ENCODE data around the gene PELI1.

The PELI1 gene, protein sequence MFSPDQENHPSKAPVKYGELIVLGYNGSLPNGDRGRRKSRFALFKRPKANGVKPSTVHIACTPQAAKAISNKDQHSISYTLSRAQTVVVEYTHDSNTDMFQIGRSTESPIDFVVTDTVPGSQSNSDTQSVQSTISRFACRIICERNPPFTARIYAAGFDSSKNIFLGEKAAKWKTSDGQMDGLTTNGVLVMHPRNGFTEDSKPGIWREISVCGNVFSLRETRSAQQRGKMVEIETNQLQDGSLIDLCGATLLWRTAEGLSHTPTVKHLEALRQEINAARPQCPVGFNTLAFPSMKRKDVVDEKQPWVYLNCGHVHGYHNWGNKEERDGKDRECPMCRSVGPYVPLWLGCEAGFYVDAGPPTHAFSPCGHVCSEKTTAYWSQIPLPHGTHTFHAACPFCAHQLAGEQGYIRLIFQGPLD

DNA sequence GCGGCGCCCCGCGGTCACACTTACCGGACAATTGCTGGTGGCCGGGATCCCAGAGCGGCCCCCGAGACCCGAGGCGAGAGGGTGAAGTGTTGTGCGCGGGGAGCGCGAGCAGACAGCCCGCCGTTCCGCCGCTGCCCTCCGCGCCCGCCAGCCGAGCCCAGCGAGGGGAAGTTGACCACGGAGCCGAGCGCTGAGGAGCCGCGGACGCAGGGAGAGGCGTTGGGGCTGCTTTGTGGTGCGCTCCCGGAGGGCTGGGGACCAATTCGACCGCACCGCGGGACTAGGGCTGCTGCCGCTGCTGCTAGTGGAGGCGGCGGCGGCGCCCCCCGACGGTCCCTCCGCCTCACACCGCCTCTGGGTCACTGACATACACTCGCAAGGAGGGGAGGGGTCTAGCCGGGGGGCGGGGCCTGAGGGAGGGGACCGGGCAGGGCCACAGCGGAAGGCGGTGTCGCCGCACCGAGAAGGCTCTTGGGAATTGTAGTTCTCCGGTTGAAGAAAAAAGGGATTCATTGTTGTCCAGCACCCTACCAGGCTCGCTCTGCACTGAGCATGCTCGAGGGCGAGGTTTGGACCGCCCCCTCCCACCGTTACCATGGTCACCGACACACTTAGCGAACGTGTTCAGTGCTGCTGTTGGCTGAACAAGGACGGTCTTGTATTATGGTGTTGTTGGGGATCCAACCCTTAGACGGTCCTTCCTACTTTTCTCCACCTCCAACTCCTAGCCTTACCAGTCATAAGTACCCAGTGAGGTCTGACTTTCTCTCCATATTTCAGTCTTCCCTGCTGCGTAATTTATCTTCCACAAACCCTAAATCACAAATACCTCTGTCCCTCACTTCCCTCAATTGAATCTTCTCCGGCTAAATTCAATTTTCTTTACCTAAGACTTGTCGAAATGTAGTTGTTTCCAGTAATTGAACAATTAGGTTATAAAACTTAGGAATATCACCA lies at the start of gene PELI1:
Gene PELI1, minus strand, starts transcription at position 364 of the 957 bp plus-strand sequence. CDS start 36,110 bp downstream, outside the sequence.
- H3K36me3 Mint-ChIP-seq (ENCODE audit: low read depth), result no peaks in the 10 kb centered on the region
- H3K27ac Mint-ChIP-seq, result peak within 1 kb of the TSS; percentile 90 to 97 (median 96)
- TF ChIP-seq, protein P1, sequence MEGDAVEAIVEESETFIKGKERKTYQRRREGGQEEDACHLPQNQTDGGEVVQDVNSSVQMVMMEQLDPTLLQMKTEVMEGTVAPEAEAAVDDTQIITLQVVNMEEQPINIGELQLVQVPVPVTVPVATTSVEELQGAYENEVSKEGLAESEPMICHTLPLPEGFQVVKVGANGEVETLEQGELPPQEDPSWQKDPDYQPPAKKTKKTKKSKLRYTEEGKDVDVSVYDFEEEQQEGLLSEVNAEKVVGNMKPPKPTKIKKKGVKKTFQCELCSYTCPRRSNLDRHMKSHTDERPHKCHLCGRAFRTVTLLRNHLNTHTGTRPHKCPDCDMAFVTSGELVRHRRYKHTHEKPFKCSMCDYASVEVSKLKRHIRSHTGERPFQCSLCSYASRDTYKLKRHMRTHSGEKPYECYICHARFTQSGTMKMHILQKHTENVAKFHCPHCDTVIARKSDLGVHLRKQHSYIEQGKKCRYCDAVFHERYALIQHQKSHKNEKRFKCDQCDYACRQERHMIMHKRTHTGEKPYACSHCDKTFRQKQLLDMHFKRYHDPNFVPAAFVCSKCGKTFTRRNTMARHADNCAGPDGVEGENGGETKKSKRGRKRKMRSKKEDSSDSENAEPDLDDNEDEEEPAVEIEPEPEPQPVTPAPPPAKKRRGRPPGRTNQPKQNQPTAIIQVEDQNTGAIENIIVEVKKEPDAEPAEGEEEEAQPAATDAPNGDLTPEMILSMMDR (IDR thresholded peaks at IDR 0.05; ENCODE audit: unreplicated experiment in 3 of 3), result no peak
- H3K9me3 Mint-ChIP-seq, result no peaks in the 10 kb centered on the region
- H3K4me3 Mint-ChIP-seq, result peak within 1 kb of the TSS; percentile 88 to 98 (median 94)
- peaks cover 30% of the 10 kb centered on the region for H3K4me1 Mint-ChIP-seq
- no peaks in the 10 kb centered on the region for H3K27me3 Mint-ChIP-seq (ENCODE audit: low read depth)

DNA sequence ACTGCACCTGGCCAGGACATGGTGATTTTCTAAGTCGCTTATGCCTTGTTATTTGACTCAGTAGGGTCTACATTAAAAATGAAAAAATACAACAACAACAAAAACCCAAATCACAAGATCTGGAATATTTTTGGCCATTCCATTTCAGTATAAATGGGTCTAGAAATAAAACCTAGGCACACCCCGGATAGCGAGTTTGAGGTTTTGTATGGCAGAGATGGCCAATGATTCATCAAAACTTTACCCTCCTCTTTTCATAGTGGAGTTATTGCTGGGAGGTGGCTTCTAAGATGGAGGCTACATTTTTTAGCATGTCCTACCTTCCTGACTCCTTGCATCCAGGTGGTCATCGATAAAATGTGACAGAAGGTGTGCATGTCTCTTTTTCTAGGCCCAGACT lies 49.3 kb upstream of the PELI1 start:
- Mint-ChIP-seq H3K4me3 (no peak overlapping the region), H3K9me3 (no peaks in the 10 kb centered on the region), H3K36me3 (ENCODE audit: low read depth) (no peaks in the 10 kb centered on the region), H3K4me1 (peaks cover 15% of the 10 kb centered on the region), H3K27me3 (ENCODE audit: low read depth) (peaks cover 4% of the 10 kb centered on the region), H3K27ac (no peak overlapping the region)
- TF ChIP-seq, protein P1 (IDR thresholded peaks at IDR 0.05; ENCODE audit: unreplicated experiment in 3 of 3), result no peak

DNA sequence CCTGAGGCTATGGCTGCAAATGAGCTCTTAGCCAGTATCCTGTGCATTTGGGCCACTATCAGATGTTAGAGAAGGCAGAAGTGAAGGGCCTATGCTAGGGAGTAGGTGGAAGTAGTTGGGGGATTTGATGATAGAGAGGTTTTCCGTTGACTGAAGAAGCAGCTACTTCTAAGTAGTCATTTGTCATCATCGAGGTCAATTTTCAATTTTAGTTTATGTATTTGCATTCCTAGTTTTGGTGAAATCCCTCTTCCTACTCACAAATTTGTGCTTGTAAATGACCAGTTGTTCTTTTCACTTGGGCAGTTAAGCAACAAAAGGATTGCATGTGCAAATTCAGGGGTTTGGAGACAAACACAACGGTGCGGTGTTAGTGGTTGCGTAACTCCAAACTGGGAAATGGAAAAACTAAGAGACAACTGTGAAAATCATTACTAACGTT lies 48.5 kb upstream of the PELI1 start:
- no peak overlapping the region for H3K4me3 Mint-ChIP-seq
- no peak overlapping the region for H3K27ac Mint-ChIP-seq
- peaks cover 16% of the 10 kb centered on the region for H3K4me1 Mint-ChIP-seq
- TF ChIP-seq, protein P1 (IDR thresholded peaks at IDR 0.05; ENCODE audit: unreplicated experiment in 3 of 3), result no peak
- peaks cover 4% of the 10 kb centered on the region for H3K27me3 Mint-ChIP-seq (ENCODE audit: low read depth)
- no peaks in the 10 kb centered on the region for H3K36me3 Mint-ChIP-seq (ENCODE audit: low read depth)
- H3K9me3 Mint-ChIP-seq, result no peaks in the 10 kb centered on the region

DNA sequence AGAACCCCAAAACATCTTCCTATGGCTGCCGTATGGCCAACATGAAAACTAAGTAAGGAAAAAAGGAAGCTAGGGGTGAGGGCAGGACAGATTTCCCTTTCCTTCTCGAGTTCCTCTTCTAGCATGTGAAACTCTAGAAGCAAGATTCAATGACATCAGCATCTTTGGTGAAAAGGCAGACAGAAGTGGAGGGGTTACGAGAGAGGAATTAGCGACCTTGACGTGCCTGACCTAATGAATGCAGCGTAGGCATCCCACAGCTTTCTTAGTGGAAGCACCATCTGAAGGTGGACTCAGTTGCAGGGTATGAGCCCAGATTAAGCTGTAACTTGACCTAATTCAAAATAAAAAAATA lies 47.9 kb upstream of the PELI1 start:
- Mint-ChIP-seq H3K4me1 (peaks cover 17% of the 10 kb centered on the region), H3K36me3 (ENCODE audit: low read depth) (no peaks in the 10 kb centered on the region), H3K4me3 (no peak overlapping the region), H3K9me3 (no peaks in the 10 kb centered on the region), H3K27me3 (ENCODE audit: low read depth) (peaks cover 4% of the 10 kb centered on the region), H3K27ac (no peak overlapping the region)
- TF ChIP-seq, protein P1 (IDR thresholded peaks at IDR 0.05; ENCODE audit: unreplicated experiment in 3 of 3), result no peak

DNA sequence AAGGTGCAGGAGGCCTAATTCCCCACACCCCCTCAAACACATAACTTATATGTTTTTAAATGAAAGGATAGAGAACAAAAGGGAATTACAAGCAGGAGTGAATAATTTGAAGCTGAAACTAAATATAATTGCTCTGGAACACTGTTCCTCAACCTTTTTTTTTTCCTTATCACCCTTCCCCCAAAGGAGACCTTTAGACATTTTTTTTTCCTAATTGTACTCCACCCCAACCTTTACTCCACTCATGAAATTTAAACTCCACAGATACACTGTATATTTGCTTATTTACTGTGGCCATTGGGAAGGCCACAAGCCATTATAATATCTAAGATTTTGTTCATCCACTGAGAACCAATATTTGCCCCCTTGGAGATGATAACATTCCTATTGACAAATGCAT lies 45.4 kb upstream of the PELI1 start:
- Mint-ChIP-seq H3K4me1 (peaks cover 15% of the 10 kb centered on the region), H3K9me3 (no peaks in the 10 kb centered on the region), H3K36me3 (ENCODE audit: low read depth) (no peaks in the 10 kb centered on the region), H3K27ac (no peak overlapping the region), H3K4me3 (no peak overlapping the region), H3K27me3 (ENCODE audit: low read depth) (peaks cover 4% of the 10 kb centered on the region)
- TF ChIP-seq, protein P1 (IDR thresholded peaks at IDR 0.05; ENCODE audit: unreplicated experiment in 3 of 3), result no peak
